Measurements from ENCODE around the gene THAP11.

- TF ChIP-seq CTCF (conservative IDR thresholded peaks at IDR 0.05; ENCODE audit: low read length) (no peak), EZH2phosphoT487 (IDR thresholded peaks at IDR 0.05; ENCODE audit: borderline replicate concordance) (no peak)
These were observed 20.8 kb downstream of the THAP11 start for GRCh38 chr16:67862623-67863583.

Measured in Loucy (cell line).